ENCODE results near the gene TRIM66.

TRIM66 gene

GRCh38 chr11:8693010-8693551, 10.6 kb upstream of the TRIM66 start:
- H3K4me3 ChIP-seq (ENCODE audit: low read depth, low read length), result no peak overlapping the region
- no peak for DNase-seq (ENCODE audit: low read depth)
- TF ChIP-seq CTCF (IDR thresholded peaks at IDR 0.05; ENCODE audit: low read depth, low read length) (no peak), POLR2A (IDR thresholded peaks at IDR 0.05; ENCODE audit: extremely low read depth, insufficient read length) (no peak), MYC (IDR thresholded peaks at IDR 0.05; ENCODE audit: low read depth, low read length) (no peak), MAX (IDR thresholded peaks at IDR 0.05; ENCODE audit: low read depth, low read length) (no peak)

- DNase-seq (ENCODE audit: low read depth), result no peak
- no peak overlapping the region for H3K4me3 ChIP-seq (ENCODE audit: low read depth, low read length)
- no peak for TF ChIP-seq CTCF (IDR thresholded peaks at IDR 0.05; ENCODE audit: low read depth, low read length)
Measured at GRCh38 chr11:8692417-8692816, 10.0 kb upstream of the TRIM66 start.

GRCh38 chr11:8691601-8692000, 9.1 kb upstream of the TRIM66 start:
- TF ChIP-seq POLR2A (IDR thresholded peaks at IDR 0.05; ENCODE audit: extremely low read depth, insufficient read length), result no peak

GRCh38 chr11:8690374-8691342, 8.2 kb upstream of the TRIM66 start:
- no peak for DNase-seq (ENCODE audit: low read depth)
- no peak overlapping the region for H3K4me3 ChIP-seq (ENCODE audit: low read depth, low read length)
- TF ChIP-seq MAX (IDR thresholded peaks at IDR 0.05; ENCODE audit: low read depth, low read length) (no peak), MYC (IDR thresholded peaks at IDR 0.05; ENCODE audit: low read depth, low read length) (no peak), CTCF (IDR thresholded peaks at IDR 0.05; ENCODE audit: low read depth, low read length) (no peak), POLR2A (IDR thresholded peaks at IDR 0.05; ENCODE audit: extremely low read depth, insufficient read length) (no peak)

More at GRCh38 chr11:8691601-8692000, 9.1 kb upstream of the TRIM66 start:
- no peak for DNase-seq (ENCODE audit: low read depth)
- H3K4me3 ChIP-seq (ENCODE audit: low read depth, low read length), result no peak overlapping the region

- DNase-seq (ENCODE audit: low read depth), result no peak
- H3K4me3 ChIP-seq (ENCODE audit: low read depth, low read length), result peak overlapping the region; percentile 79
- TF ChIP-seq MAX (IDR thresholded peaks at IDR 0.05; ENCODE audit: low read depth, low read length), result no peak
Measured at GRCh38 chr11:8689726-8690255, 7.3 kb upstream of the TRIM66 start.

- peak overlapping the region; percentile 79 for H3K4me3 ChIP-seq (ENCODE audit: low read depth, low read length)
- peak; percentile 98 for DNase-seq (ENCODE audit: low read depth)
- TF ChIP-seq CTCF (IDR thresholded peaks at IDR 0.05; ENCODE audit: low read depth, low read length) (no peak), POLR2A (IDR thresholded peaks at IDR 0.05; ENCODE audit: extremely low read depth, insufficient read length) (peak; percentile 81), MYC (IDR thresholded peaks at IDR 0.05; ENCODE audit: low read depth, low read length) (peak; percentile 85), MAX (IDR thresholded peaks at IDR 0.05; ENCODE audit: low read depth, low read length) (peak; percentile 51)
Measured at GRCh38 chr11:8688414-8689362, 6.2 kb upstream of the TRIM66 start.

All from NB4 (cell line).